Smooth muscle cell (in vitro differentiated cells): ENCODE results near the gene MRTFA. TPM values are rescaled to one million over a fixed set of nuclear protein-coding genes. Genes with fewer than 3 reads are reported as not detected.

Experiments
- DNase-seq: peaks from one replicate; lab custom pipeline; 2025; ENCODE audit not compliant: unreplicated experiment; lab: John Stamatoyannopoulos, UW
- H2AFZ ChIP-seq: fragments of 200-600 bp; sonication (generic); 2 replicates; pipeline ENCODE4 v1.6.0; 2016; ENCODE audit warnings: antibody characterized with exemption, low read depth, mild to moderate bottlenecking
- H3F3A ChIP-seq: fragments of 200-600 bp; sonication (generic); 2 replicates; pipeline ENCODE4 v1.6.0; 2017; ENCODE audit warnings: antibody characterized with exemption, low read depth
- H3K27ac ChIP-seq: fragments of 200-600 bp; sonication (generic); 2 replicates; pipeline ENCODE4 v1.5.1; 2016; ENCODE audit warnings: low read depth, mild to moderate bottlenecking
- H3K27me3 ChIP-seq: fragments of 200-600 bp; sonication (generic); 2 replicates; pipeline ENCODE4 v1.6.1; 2016; ENCODE audit warnings: low read depth, mild to moderate bottlenecking
- H3K36me3 ChIP-seq: fragments of 200-600 bp; sonication (generic); 2 replicates; pipeline ENCODE4 v1.5.1; 2016; ENCODE audit warnings: low read depth
- H3K4me1 ChIP-seq: fragments of 200-600 bp; sonication (generic); 2 replicates; pipeline ENCODE4 v1.5.1; 2016; ENCODE audit warnings: low read depth
- H3K4me2 ChIP-seq: fragments of 200-600 bp; sonication (generic); 2 replicates; pipeline ENCODE4 v1.6.0; 2016; ENCODE audit warnings: mild to moderate bottlenecking
- H3K4me3 ChIP-seq: fragments of 200-600 bp; sonication (generic); 2 replicates; pipeline ENCODE4 v1.5.1; 2016; ENCODE audit warnings: mild to moderate bottlenecking
- H3K79me2 ChIP-seq: fragments of 200-600 bp; sonication (generic); 2 replicates; pipeline ENCODE4 v1.6.0; 2016; ENCODE audit warnings: low read depth, mild to moderate bottlenecking
- H3K9ac ChIP-seq: fragments of 200-600 bp; sonication (generic); 2 replicates; pipeline ENCODE4 v1.6.0; 2016; ENCODE audit warnings: low read depth
- H3K9me3 ChIP-seq: fragments of 200-600 bp; sonication (generic); replicated peaks from 2 replicates; pipeline ENCODE4 v1.5.1; 2016; ENCODE audit warnings: low read depth
- H4K20me1 ChIP-seq: fragments of 200-600 bp; sonication (generic); 2 replicates; pipeline ENCODE4 v1.6.0; 2016; ENCODE audit warnings: low read depth
- CTCF ChIP-seq: fragments of 200-600 bp; sonication (generic); IDR thresholded peaks from 2 replicates; pipeline ENCODE4 v1.5.1; 2017; ENCODE audit warnings: borderline replicate concordance, mild to moderate bottlenecking, antibody characterized with exemption; ENCODE audit not compliant: insufficient read depth, poor library complexity, severe bottlenecking
- WGBS: methylation state at CpG from one replicate; pipeline ENCODE4 v1.1.7; 2016; ENCODE audit warnings: low lambda C conversion rate; 5-methylcytosine and 5-hydroxymethylcytosine counted together
- polyA plus RNA-seq: library from polyadenylated mRNA; unstranded; fragments of >200 nt; fragmentation: Nextera tagmentation; extraction: Ambion mirVana; gene quantifications from 2 replicates; pipeline ENCODE4 v1.2.1, GENCODE V29; 2016
- total RNA-seq: library from RNA; depleted of rRNA; stranded (reverse); fragments of >200 nt; gene quantifications from 2 replicates; pipeline ENCODE4 v1.2.3, GENCODE V29; 2014

The MRTFA gene
- total and polyA plus RNA-seq, 2 experiments from 2014 or later = 25.5 to 41.7 TPM

GRCh38 chr22:40394607-40395006 is 241.9 kb downstream of the MRTFA start:
- WGBS = 87% methylated on average over 3 of the region's 3 CpGs
- Histone ChIP-seq H3K4me2 (no peak overlapping the region), H3K4me3 (no peak overlapping the region), H3K27me3 (no peaks in the 10 kb centered on the region), H3F3A (peaks cover 5% of the 10 kb centered on the region), H3K36me3 (no peaks in the 10 kb centered on the region), H2AFZ (no peak overlapping the region), H3K9me3 (no peaks in the 10 kb centered on the region), H3K27ac (no peak overlapping the region), H3K79me2 (peaks cover 33% of the 10 kb centered on the region), H3K4me1 (no peaks in the 10 kb centered on the region), H3K9ac (no peak overlapping the region), H4K20me1 (peaks cover 12% of the 10 kb centered on the region)
- DNase-seq = no peak
- no peak for TF ChIP-seq CTCF

GRCh38 chr22:40392618-40393017 is 243.9 kb downstream of the MRTFA start:
- no peak for DNase-seq
- H3K27ac ChIP-seq = no peak overlapping the region
- no peak overlapping the region for H3K4me2 ChIP-seq
- H3K9ac ChIP-seq = no peak overlapping the region
- H3K4me3 ChIP-seq = no peak overlapping the region
- no peaks in the 10 kb centered on the region for H3K4me1 ChIP-seq
- peaks cover 20% of the 10 kb centered on the region for H4K20me1 ChIP-seq
- WGBS = 89% methylated on average over 2 of the region's 2 CpGs
- H3K9me3 ChIP-seq = no peaks in the 10 kb centered on the region
- no peaks in the 10 kb centered on the region for H3K27me3 ChIP-seq
- peaks cover 33% of the 10 kb centered on the region for H3K79me2 ChIP-seq
- no peak for TF ChIP-seq CTCF
- no peak overlapping the region for H2AFZ ChIP-seq
- no peaks in the 10 kb centered on the region for H3K36me3 ChIP-seq
- H3F3A ChIP-seq = peaks cover 5% of the 10 kb centered on the region

- peaks cover 31% of the 10 kb centered on the region for H4K20me1 ChIP-seq
- peaks cover 5% of the 10 kb centered on the region for H3F3A ChIP-seq
- H3K27ac ChIP-seq = no peak overlapping the region
- no peak for TF ChIP-seq CTCF
- DNase-seq = no peak
- no peaks in the 10 kb centered on the region for H3K36me3 ChIP-seq
- H3K4me1 ChIP-seq = no peaks in the 10 kb centered on the region
- no peak overlapping the region for H3K4me2 ChIP-seq
- no peak overlapping the region for H3K9ac ChIP-seq
- H3K9me3 ChIP-seq = no peaks in the 10 kb centered on the region
- no peak overlapping the region for H3K4me3 ChIP-seq
- no peaks in the 10 kb centered on the region for H3K27me3 ChIP-seq
- peaks cover 45% of the 10 kb centered on the region for H3K79me2 ChIP-seq
- 77% methylated on average over 2 of the region's 2 CpGs for WGBS
- no peak overlapping the region for H2AFZ ChIP-seq
Observed at GRCh38 chr22:40391417-40391816, 245.1 kb downstream of the MRTFA start.

GRCh38 chr22:40388231-40388630 is 248.3 kb downstream of the MRTFA start:
- H4K20me1 ChIP-seq = peaks cover 55% of the 10 kb centered on the region
- H3K4me1 ChIP-seq = peaks cover 8% of the 10 kb centered on the region
- H3K9me3 ChIP-seq = no peaks in the 10 kb centered on the region
- no peak overlapping the region for H3K4me3 ChIP-seq
- no peak overlapping the region for H3K9ac ChIP-seq
- TF ChIP-seq CTCF = no peak
- no peaks in the 10 kb centered on the region for H3F3A ChIP-seq
- 82% methylated on average over 4 of the region's 4 CpGs for WGBS
- peaks cover 48% of the 10 kb centered on the region for H3K79me2 ChIP-seq
- H2AFZ ChIP-seq = no peak overlapping the region
- no peaks in the 10 kb centered on the region for H3K27me3 ChIP-seq
- DNase-seq = no peak
- H3K27ac ChIP-seq = no peak overlapping the region
- H3K4me2 ChIP-seq = no peak overlapping the region
- no peaks in the 10 kb centered on the region for H3K36me3 ChIP-seq
